Keratinocyte (primary cell): ENCODE measurements around the gene LHFPL6. TPM values are rescaled to one million over a fixed set of nuclear protein-coding genes. Genes with fewer than 3 reads are reported as not detected.

ENCODE experiments used
- DNase-seq: peaks from one replicate; pipeline ENCODE4 v3.0.0-alpha.2; 2011; ENCODE audit warnings: low read depth, missing footprints, low spot score
- FAIRE-seq: peaks from 2 replicates; lab custom pipeline; 2011; peaks lifted over from hg19 to GRCh38; lab: Jason Lieb, UNC
- H2AFZ ChIP-seq: 2 replicates; pipeline ENCODE4 v1.6.0; 2012; ENCODE audit warnings: low read length, control low read depth, inconsistent platforms; ENCODE audit not compliant: control insufficient read depth
- H3K27ac ChIP-seq: 2 replicates; pipeline ENCODE4 v1.5.1; 2011; ENCODE audit warnings: low read length; ENCODE audit not compliant: control insufficient read depth, insufficient read depth
- H3K27me3 ChIP-seq: 3 replicates; pipeline ENCODE4 v1.6.0; 2011; ENCODE audit warnings: low read length; ENCODE audit not compliant: control insufficient read depth, insufficient read depth; ENCODE audit errors: extremely low read depth
- H3K36me3 ChIP-seq, 2 experiments: 2 replicates in 1 of 2; 3 replicates in 1 of 2; pipeline ENCODE4 v1.5.1; 2011; ENCODE audit warnings: low read length in 2 of 2, mild to moderate bottlenecking in 1 of 2; ENCODE audit not compliant: control insufficient read depth in 2 of 2, insufficient read depth in 2 of 2; ENCODE audit errors: extremely low read depth in 1 of 2
- H3K4me1 ChIP-seq: 3 replicates; pipeline ENCODE4 v1.5.1; 2011; ENCODE audit warnings: low read length; ENCODE audit not compliant: control insufficient read depth, insufficient read depth; ENCODE audit errors: extremely low read depth
- H3K4me2 ChIP-seq: 3 replicates; pipeline ENCODE4 v1.6.0; 2011; ENCODE audit warnings: low read depth, low read length; ENCODE audit not compliant: control insufficient read depth, insufficient read depth; ENCODE audit errors: extremely low read depth
- H3K4me3 ChIP-seq, 3 experiments: fragments of 200-600 bp in 1 of 3; sonication (generic) in 1 of 3; 2 replicates in 2 of 3; 3 replicates in 1 of 3; pipeline ENCODE4 v1.5.1; 2011 to 2016; ENCODE audit warnings: low read length in 3 of 3, mild to moderate bottlenecking in 3 of 3, control low read depth in 2 of 3, inconsistent platforms in 1 of 3, low read depth in 1 of 3, mixed read lengths in 1 of 3, mixed run types in 1 of 3, moderate library complexity in 1 of 3; ENCODE audit not compliant: control insufficient read depth in 2 of 3, insufficient read depth in 2 of 3; ENCODE audit errors: extremely low read depth in 1 of 3
- H3K79me2 ChIP-seq: 2 replicates; pipeline ENCODE4 v1.6.0; 2012; ENCODE audit warnings: low read length; ENCODE audit not compliant: control insufficient read depth, insufficient read depth
- H3K9ac ChIP-seq: 3 replicates; pipeline ENCODE4 v1.6.0; 2011; ENCODE audit warnings: low read length; ENCODE audit not compliant: control insufficient read depth, insufficient read depth; ENCODE audit errors: extremely low read depth
- H3K9me1 ChIP-seq: 3 replicates; pipeline ENCODE4 v1.6.0; 2011; ENCODE audit warnings: low read length; ENCODE audit not compliant: control insufficient read depth, insufficient read depth; ENCODE audit errors: extremely low read depth
- H3K9me3 ChIP-seq: 2 replicates; pipeline ENCODE4 v1.5.1; 2012; ENCODE audit warnings: low read depth, low read length; ENCODE audit not compliant: control insufficient read depth
- H4K20me1 ChIP-seq: 3 replicates; pipeline ENCODE4 v1.6.0; 2011; ENCODE audit warnings: low read length; ENCODE audit not compliant: control insufficient read depth, insufficient read depth; ENCODE audit errors: extremely low read depth
- CTCF ChIP-seq, 3 experiments: IDR thresholded peaks in 1 of 3; conservative IDR thresholded peaks in 1 of 3; optimal IDR thresholded peaks in 1 of 3; 2 replicates in 2 of 3; 3 replicates in 1 of 3; pipeline versions ENCODE3 to v1.5.1; 2011; ENCODE audit warnings: low read length in 3 of 3, mild to moderate bottlenecking in 3 of 3, moderate library complexity in 2 of 3, control low read depth in 1 of 3, inconsistent platforms in 1 of 3; ENCODE audit not compliant: insufficient read depth in 2 of 3; ENCODE audit errors: extremely low read depth in 1 of 3
- EZH2 ChIP-seq: IDR thresholded peaks from one replicate; pipeline ENCODE4 v1.6.1; 2012; ENCODE audit warnings: inconsistent platforms, mild to moderate bottlenecking, low read length, moderate library complexity
- dilution Hi-C: fragments of 300-500 bp; cut with MboI; formaldehyde crosslinking; loops from one replicate; pipeline ENCODE4 v1.7.0; 2020; ENCODE audit warnings: low sequenced_read_pairs; ENCODE audit not compliant: extremely low pct_ligation_motif_present
- polyA plus RNA-seq, 5 experiments: library from polyadenylated mRNA; depleted of rRNA in 3 of 5; stranded (reverse) in 3 of 5; stranded (forward) in 1 of 5; unstranded in 1 of 5; fragments of >200 nt; gene quantifications; 1 replicate in 1 of 5; 2 replicates in 3 of 5; 3 replicates in 1 of 5; pipeline versions ENCODE4 v1.2.1 to v1.2.3, GENCODE V29; 2011 to 2012; ENCODE audit warnings: missing spikeins in 2 of 5, low read depth in 1 of 5, low replicate concordance in 1 of 5

Gene LHFPL6
- polyA plus RNA-seq, 1 donor (not counting 4 experiments of a cell fraction or from before 2014, with no cell fraction given): 15.8 TPM

- FAIRE-seq: no peak
- H3K4me2 ChIP-seq: no peak overlapping the region
- dilution Hi-C loops: no loop called here
Observed at GRCh38 chr13:39461685-39462266, 141.2 kb downstream of the LHFPL6 start.

GRCh38 chr13:39457274-39457673 is 145.7 kb downstream of the LHFPL6 start:
- TF ChIP-seq EZH2: no peak
- TF ChIP-seq CTCF (optimal IDR thresholded peaks at IDR 0.05 in 1 of 3, IDR thresholded peaks at IDR 0.05 in 1 of 3, conservative IDR thresholded peaks at IDR 0.05 in 1 of 3; ENCODE audit: extremely low read depth in 1 of 3, insufficient read depth in 2 of 3, low read length in 3 of 3): no peak
- no peaks in the 10 kb centered on the region for H3K9me1 ChIP-seq
- H3K79me2 ChIP-seq: no peaks in the 10 kb centered on the region
- no peak overlapping the region for H2AFZ ChIP-seq
- no peak overlapping the region for H3K9ac ChIP-seq
- H3K27ac ChIP-seq: no peak overlapping the region
- FAIRE-seq (no peak), DNase-seq (no peak)
- dilution Hi-C loops: no loop called here
- no peak overlapping the region for H3K4me2 ChIP-seq
- H3K4me3 ChIP-seq: no peak overlapping the region
- no peaks in the 10 kb centered on the region for H3K36me3 ChIP-seq
- H3K27me3 ChIP-seq: no peaks in the 10 kb centered on the region
- H3K4me1 ChIP-seq: no peaks in the 10 kb centered on the region
- no peaks in the 10 kb centered on the region for H3K9me3 ChIP-seq
- H4K20me1 ChIP-seq: no peaks in the 10 kb centered on the region

More at GRCh38 chr13:39461685-39462266, 141.2 kb downstream of the LHFPL6 start:
- Histone ChIP-seq H3K27me3 (no peaks in the 10 kb centered on the region), H3K79me2 (no peaks in the 10 kb centered on the region), H3K9ac (no peak overlapping the region), H3K9me1 (no peaks in the 10 kb centered on the region), H2AFZ (no peak overlapping the region), H4K20me1 (no peaks in the 10 kb centered on the region), H3K4me1 (no peaks in the 10 kb centered on the region), H3K9me3 (no peaks in the 10 kb centered on the region), H3K27ac (no peak overlapping the region), H3K4me3 (no peak overlapping the region), H3K36me3 (no peaks in the 10 kb centered on the region)
- DNase-seq: no peak
- TF ChIP-seq CTCF (optimal IDR thresholded peaks at IDR 0.05 in 1 of 3, IDR thresholded peaks at IDR 0.05 in 1 of 3, conservative IDR thresholded peaks at IDR 0.05 in 1 of 3; ENCODE audit: extremely low read depth in 1 of 3, insufficient read depth in 2 of 3, low read length in 3 of 3) (no peak), EZH2 (no peak)
